ENCODE data around the gene RSPH3. TPM values are rescaled to one million over a fixed set of nuclear protein-coding genes. Genes with fewer than 3 reads are reported as not detected.
A peak's percentile ranks its signal among the peaks of the same experiment; 100 is the strongest.

The RSPH3 gene
- total RNA-seq, 1 experiment from 2014 or later, result 24.7 TPM

DNA sequence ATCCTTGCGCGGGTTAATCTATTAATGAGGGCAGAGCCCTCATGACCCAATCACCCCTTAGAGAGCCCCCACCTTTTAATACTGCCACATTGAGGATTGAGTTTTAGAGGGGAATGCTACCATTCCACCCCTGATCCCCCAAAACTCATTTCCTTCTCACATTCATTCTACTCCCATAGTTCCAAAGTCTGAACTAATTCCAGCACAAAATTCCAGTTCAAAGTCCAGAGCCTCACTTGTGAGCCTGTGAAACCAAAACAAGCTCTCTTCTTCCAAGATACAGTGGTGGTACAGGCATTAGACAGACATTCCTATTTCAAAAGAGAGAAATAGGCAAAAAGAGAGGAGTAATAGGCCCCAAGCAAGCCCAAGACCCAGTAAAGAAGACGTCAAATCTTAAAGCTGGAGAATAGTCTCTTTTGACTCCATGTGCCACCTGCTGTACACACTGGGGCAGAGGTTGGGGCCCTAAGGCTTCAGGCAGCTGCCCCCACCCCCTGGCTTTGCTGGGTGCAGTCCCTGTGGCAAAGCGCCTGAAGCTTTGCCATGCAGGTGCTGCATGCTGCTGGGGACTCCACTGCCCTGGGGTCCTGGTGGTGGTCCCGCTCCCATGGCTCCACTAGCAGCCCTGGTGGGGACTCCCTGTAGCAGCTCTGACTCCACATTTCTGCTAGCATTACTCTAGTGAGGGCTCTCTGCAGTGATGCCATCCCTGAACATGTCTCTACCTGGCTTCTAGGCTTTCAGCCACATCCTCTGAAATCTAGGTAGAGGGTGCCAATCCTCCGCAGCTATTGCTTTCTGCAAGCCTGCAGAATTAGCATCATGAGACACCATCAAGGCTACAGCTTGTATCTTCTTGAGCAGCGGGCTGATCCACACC lies 41.3 kb downstream of the RSPH3 start:
- H3K4me2 ChIP-seq (ENCODE audit: low read length), result no peak overlapping the region
- H2AFZ ChIP-seq (ENCODE audit: low read depth, low read length, poor library complexity, severe bottlenecking), result no peak overlapping the region
- DNase-seq (ENCODE audit: low read depth, low spot score), result no peak
- TF ChIP-seq, protein P1, sequence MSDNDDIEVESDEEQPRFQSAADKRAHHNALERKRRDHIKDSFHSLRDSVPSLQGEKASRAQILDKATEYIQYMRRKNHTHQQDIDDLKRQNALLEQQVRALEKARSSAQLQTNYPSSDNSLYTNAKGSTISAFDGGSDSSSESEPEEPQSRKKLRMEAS (IDR thresholded peaks at IDR 0.05), result 0 out of 2 replicates have a peak, but pooled peaks have one; percentile 18
- TF ChIP-seq, protein P2, sequence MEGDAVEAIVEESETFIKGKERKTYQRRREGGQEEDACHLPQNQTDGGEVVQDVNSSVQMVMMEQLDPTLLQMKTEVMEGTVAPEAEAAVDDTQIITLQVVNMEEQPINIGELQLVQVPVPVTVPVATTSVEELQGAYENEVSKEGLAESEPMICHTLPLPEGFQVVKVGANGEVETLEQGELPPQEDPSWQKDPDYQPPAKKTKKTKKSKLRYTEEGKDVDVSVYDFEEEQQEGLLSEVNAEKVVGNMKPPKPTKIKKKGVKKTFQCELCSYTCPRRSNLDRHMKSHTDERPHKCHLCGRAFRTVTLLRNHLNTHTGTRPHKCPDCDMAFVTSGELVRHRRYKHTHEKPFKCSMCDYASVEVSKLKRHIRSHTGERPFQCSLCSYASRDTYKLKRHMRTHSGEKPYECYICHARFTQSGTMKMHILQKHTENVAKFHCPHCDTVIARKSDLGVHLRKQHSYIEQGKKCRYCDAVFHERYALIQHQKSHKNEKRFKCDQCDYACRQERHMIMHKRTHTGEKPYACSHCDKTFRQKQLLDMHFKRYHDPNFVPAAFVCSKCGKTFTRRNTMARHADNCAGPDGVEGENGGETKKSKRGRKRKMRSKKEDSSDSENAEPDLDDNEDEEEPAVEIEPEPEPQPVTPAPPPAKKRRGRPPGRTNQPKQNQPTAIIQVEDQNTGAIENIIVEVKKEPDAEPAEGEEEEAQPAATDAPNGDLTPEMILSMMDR (IDR thresholded peaks at IDR 0.05 in 2 of 3, conservative IDR thresholded peaks at IDR 0.05 in 1 of 3; ENCODE audit: borderline replicate concordance in 1 of 3, insufficient read depth in 1 of 3, low read depth in 2 of 3, low read length in 2 of 3), result peak; percentile 13 to 30 (median 23); a peak in 3 of 6 replicates
- TF ChIP-seq SIN3A (IDR thresholded peaks at IDR 0.05; ENCODE audit: low read depth) (no peak), RAD21 (IDR thresholded peaks at IDR 0.05; ENCODE audit: low read depth) (peak; percentile 60), POLR2A (IDR thresholded peaks at IDR 0.05; ENCODE audit: borderline replicate concordance, extremely low read depth, insufficient read depth, insufficient read length) (no peak), CBX3 (IDR thresholded peaks at IDR 0.05; ENCODE audit: low read depth) (0 out of 2 replicates have a peak, but pooled peaks have one; percentile 16), ZFX (IDR thresholded peaks at IDR 0.05) (no peak)
- no peaks in the 10 kb centered on the region for H3K9me3 ChIP-seq (ENCODE audit: control insufficient read depth in 1 of 2, insufficient read depth in 1 of 2, low read depth in 1 of 2, low read length in 2 of 2)
- H3K9me2 ChIP-seq (ENCODE audit: insufficient read depth), result no peaks in the 10 kb centered on the region
- no peaks in the 10 kb centered on the region for H3K27me3 ChIP-seq (ENCODE audit: insufficient read depth, low read length)
- BruUV-seq (replicated peaks), result no TSS peak
- H3K4me1 ChIP-seq (ENCODE audit: control insufficient read depth in 1 of 2, insufficient read depth in 2 of 2, low read length in 2 of 2), result peaks cover 0 to 6% of the 10 kb centered on the region in 2 experiments; a peak in 1 of 4 replicates
- ChIA-PET CTCF (interaction anchor here (1.0 kb wide), 1 partner anchor 89 kb away, joined by 4 read pairs; no protein-coding TSS in a partner anchor), POLR2A (interaction anchor here (0.7 to 0.9 kb wide), 2 partner anchors 89 to 91 kb away, joined by 3 read pairs; no protein-coding TSS in a partner anchor), RAD21 (ENCODE audit: low non-redundant PET in 1 of 2, low total read pairs in 2 of 2, uncharacterized antibody in 2 of 2, unreplicated experiment in 2 of 2) (interaction anchor here in 1 of 2 experiments (0.6 kb wide), 1 partner anchor 89 kb away, joined by 6 read pairs; no protein-coding TSS in a partner anchor)
- H3K36me3 ChIP-seq (ENCODE audit: control insufficient read depth in 1 of 2, insufficient read depth in 2 of 2, low read length in 2 of 2), result no peaks in the 10 kb centered on the region
- H3K4me3 ChIP-seq (replicated peaks in 1 of 2; ENCODE audit: low read depth in 1 of 2, low read length in 2 of 2), result no peak overlapping the region
- H3K9ac ChIP-seq (ENCODE audit: low read length), result no peak overlapping the region
- intact Hi-C loops (cut with micrococcal nuclease), result no loop called here
- no peaks in the 10 kb centered on the region for H3K79me2 ChIP-seq (ENCODE audit: insufficient read depth, low read length)
- H4K20me1 ChIP-seq (ENCODE audit: insufficient read depth), result no peaks in the 10 kb centered on the region
- H3K27ac ChIP-seq (ENCODE audit: low read depth, low read length), result no peak overlapping the region
- ATAC-seq, result peak; percentile 62

Measured in HCT116 (cell line).